ENCODE results near the gene AFF3.
A peak's percentile ranks its signal among the peaks of the same experiment; 100 is the strongest.

The AFF3 gene

GRCh38 chr2:99877963-99878362, 264.4 kb downstream of the AFF3 start:
- no peak for DNase-seq

DNA sequence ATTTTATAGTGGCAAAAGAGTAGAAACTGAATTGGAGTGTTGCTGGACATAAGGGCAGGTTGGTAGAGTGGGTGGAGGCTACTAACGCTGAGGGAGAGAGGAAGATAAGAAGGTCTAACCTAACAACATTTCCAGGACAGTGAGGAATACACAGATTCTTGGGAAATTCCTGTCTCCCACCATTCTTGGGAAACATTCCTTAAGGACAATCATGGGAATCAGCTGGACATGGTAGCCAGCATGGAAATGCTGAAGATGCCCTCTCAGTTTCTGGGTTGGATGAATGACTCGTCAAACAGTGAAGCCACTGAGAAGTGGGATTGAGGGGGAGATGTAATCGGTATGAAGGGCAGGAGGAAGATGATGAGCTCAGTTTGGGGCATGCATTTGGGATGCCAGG, 265.4 kb downstream of the AFF3 start:
- no peak for DNase-seq

DNA sequence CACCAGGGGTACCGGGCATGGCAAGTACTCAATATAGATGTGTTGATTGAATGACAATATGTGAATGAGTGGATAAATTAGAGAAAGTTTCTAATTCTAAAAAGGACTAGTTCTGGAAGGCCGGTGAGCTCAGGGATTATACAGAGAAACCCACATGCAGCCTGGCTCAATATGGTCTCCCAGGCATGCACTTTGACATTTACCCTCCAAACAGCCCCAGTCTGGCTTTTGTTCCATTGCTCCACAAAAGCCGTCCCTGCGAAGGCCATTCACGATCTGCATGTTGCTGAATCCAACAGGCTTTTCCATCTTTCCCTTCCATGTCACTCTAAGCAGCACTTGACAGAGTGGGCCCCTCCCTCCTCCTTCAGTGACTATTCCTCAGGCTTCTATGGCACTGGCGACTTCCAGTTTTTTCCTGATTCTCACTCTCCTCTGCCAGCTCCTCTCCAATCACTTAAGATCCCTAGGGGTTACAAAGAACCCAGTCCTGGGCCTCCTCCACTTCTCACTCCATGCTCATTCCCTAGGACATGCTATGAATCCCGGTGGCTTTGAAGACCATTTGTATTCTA, 266.7 kb downstream of the AFF3 start:
- DNase-seq: no peak

GRCh38 chr2:99868260-99868659, 274.1 kb downstream of the AFF3 start:
- DNase-seq: no peak

- peak; percentile 3 for DNase-seq
Observed at GRCh38 chr2:99867770-99868169, 274.6 kb downstream of the AFF3 start.

DNA sequence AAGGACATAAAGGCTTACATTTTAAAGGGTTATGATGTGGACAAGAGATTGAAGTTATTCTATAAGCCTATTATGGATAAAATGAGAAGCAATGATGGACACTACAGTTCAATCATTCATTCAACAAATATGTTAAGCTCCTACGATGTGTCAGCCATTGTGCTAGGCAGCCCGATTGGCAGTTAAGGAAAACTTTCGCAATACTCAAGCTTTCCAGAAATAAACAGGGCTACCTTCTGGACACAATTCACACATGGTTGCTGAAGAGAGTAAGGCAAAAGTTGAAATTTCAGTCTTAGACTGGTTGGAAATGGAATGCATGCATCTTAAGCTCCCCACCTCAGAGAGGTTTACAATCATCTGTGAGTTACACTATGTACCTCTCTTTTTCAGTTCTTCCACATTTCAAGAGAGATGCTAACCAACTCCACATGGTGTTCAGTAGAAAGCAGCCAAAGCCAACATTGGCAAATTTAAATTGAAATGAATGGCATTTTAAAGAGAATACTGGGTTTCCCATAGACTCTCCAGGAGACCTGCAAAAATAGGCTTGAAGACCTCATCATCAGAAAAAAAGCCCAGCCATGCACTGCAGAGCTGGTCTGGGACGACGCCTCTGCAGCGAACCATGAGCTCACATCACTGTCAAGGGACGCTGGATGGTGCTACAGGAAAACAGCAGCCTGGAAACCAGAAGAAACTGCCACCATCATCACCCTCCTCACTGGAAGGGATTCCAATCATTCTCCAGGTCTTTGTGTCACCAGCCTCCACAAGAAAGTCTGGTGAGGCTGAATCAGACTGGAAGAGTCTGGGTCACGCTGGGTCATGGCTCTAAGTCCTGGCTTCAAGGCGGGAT, 276.3 kb downstream of the AFF3 start:
- no peak for DNase-seq

- no peak for DNase-seq
Observed at GRCh38 chr2:99864561-99865553, 277.5 kb downstream of the AFF3 start.

DNA sequence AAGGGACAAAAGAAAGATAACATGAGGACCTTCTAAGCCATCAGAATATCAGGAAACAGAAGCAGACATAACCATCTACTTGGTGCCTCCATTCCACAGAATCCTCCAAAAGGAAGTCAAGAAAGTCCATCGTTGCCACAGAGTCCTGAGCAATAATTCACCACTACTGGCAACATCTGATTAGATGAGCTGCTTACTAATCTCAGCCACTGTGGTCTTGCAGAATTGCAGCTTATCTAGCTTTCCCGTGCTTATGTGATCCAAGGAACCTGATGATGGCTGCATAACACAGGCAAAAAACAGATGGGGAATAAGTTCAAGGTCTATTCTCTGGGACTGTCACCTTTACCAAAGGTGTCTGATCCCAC, 278.5 kb downstream of the AFF3 start:
- no peak for DNase-seq

DNA sequence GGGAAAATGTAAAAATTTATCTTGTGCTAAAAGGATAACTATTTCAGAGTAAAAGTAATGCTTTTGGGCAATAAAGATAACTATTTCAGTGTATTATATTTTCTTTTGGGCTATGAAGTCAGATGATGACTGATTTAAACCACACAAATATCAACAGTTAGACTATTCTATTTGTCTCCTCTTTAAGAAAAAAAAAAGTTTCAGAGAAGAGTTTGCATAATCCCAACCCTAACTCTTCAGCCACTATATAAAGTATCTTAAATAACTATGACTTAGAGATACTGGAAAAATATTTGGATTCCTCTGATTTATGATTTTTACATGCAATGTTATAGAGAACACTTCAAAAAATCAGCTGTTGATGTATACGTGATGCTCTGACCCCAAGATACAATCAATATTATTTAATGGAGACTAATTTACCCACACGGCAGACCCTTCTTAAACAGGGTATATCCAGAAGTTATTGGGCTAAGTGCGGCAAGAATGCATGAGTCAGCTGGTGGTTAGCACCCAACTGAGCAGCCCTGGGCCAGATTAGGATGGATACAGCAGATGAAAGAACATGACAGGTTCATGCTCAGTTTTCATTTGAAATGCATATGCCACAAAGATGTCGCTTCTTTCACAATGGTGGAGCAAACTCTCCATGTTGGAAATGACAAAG, 279.0 kb downstream of the AFF3 start:
- no peak for DNase-seq

GRCh38 chr2:99862566-99862965, 279.8 kb downstream of the AFF3 start:
- no peak for DNase-seq

DNA sequence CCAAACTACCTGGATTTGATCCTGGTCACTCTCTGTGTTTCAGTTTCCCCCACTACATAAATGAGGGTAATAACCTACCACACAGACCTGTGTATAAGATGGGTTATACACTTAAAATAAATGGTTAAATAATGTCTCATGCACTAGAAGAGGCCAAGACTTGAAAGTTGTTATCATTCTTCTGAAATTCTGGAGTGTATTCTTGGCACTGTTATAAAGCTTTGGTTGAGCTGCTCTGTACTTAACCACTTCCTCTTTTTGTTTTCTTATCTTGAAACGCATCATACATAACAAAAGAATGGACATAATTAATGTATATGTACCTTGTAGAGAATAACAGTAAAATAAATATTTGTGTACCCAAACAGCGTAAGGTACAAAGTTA, 281.0 kb downstream of the AFF3 start:
- DNase-seq: no peak

GRCh38 chr2:99860720-99861375, 281.5 kb downstream of the AFF3 start:
- DNase-seq: no peak

DNA sequence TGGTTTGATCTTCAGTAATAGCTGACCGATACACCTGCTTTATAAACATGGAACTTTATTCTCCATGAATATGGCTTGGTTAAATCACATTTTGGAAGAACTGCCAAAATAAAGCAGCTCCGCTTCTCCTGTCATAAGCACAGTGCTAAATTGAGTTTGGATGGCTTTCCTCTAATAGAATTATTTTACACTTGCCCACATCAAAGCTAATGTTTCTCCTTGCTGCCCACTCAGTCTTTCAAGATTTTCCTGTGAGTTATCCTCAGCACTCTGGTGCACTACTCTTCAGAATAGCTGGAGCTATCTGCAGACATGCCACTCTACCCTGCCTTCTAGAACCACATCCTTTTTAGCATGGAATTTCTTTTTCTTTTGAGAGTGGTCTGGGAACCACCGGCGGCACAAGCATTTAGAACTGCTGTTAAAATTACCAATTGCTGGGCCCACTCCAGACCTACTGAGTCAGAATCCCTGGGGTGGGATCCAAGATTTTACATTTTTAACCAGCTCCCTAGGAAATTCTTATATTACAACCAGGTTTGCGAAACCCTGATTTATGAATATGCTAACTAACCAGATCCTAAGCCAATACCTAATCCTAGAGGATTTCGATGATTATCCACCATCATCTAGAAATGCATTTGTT, 283.3 kb downstream of the AFF3 start:
- no peak for DNase-seq

DNA sequence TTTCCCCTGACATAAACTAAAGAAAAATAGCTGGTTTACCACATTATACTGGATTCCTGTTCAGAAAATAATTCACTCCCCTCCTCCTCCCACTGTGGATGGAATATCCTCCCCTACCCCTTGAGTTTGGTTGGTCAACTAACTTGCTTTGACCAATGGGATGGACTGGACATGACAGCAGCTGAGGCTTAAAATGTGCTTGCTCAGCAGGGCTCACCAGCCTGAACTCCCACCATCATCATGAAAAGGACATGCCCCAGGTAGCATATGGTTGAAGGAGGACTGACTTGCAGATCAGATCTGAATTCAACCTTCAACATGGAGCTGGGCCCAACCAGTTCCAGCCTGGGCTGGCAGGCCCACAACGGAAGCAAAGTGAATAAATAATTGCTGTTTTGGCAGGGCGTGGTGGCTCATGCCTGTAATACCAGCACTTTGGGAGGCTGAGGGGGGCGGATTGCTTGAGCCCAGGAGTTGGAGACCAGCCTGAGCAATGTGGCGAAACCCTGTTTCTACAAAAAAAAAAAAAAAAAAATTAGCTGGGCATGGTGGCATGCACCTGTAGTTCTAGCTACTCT, 284.4 kb downstream of the AFF3 start:
- DNase-seq: no peak

DNA sequence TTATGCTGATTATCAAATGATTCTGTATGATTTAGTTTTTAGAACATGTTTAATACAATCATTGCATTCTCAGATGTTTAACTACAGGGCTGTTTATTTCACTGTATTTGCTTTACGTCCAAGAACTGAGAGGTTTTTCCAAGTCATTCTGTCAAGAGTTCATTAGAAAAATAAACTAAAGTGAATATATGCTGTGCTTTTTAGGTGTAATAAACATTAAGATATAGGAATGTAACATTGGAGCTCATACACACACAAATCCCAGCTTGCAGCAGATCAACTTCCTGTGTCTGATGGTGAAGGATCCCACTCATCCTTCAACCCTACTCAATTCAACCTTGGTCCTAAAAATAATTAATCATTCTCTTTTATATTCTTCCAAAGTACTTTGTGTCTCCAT, 285.0 kb downstream of the AFF3 start:
- no peak for DNase-seq

DNA sequence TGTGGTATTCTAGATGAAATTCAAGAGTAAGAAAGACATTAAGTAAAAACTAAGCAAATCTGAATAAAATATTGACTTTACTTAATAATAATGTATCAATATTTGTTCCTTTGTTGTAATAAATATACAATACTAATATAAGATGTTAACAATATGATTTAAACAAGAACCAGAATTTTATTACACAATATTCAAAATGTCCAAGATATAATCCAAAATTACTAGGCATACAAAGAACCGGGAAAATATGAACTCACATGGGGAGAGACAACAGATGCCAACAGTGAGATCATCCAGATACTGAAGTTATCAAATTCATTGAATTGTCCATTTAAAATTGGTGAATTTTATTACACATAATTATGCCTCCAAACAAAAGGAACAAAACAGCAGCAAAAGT, 286.3 kb downstream of the AFF3 start:
- no peak for DNase-seq

DNA sequence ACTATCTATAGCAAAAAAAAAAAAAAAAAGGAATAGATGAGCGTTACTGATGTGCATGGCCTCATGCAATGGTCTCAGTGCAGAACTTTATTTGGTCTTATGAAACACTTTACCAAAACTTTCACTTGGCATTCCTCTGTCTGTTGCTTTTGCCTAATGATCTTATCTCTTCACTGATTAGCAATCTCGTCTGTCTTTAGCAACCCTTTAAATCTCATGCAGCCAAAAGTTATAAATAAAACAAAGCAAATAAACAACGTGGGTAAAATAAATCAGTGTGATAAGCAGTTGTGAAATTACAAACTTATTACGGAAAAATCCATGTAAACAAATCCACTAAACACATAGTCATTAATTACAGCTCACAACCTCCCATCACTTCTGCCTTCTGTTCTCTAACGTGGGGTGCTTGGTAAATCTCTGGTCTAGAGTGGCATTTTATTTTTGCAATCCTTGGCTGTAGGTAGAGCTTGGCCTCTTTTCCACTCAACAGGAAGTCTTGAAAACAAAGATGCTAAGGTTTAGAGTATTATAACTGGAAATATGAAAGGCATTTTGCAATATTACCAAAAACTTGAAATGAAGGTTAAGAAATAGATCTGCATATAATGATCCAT, 288.0 kb downstream of the AFF3 start:
- no peak for DNase-seq

DNA sequence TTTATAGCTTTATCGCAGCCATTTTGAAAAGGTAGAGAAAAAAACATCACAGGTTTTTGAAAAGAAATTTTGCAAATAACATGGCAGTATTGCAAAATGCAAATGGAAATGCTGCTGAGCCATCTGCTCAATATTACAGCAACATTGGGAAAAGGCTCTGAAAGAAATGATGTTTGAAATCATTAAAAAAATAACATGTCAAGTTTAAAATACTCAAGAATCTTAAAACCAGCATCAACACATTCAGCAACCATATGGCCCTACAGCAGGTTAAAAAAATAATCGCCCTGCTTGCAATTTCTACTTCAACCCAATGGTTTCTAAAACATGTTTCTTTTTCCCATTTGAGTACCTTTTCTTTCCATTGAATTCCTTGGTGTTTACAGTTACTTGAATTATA, 289.4 kb downstream of the AFF3 start:
- DNase-seq: no peak

DNA sequence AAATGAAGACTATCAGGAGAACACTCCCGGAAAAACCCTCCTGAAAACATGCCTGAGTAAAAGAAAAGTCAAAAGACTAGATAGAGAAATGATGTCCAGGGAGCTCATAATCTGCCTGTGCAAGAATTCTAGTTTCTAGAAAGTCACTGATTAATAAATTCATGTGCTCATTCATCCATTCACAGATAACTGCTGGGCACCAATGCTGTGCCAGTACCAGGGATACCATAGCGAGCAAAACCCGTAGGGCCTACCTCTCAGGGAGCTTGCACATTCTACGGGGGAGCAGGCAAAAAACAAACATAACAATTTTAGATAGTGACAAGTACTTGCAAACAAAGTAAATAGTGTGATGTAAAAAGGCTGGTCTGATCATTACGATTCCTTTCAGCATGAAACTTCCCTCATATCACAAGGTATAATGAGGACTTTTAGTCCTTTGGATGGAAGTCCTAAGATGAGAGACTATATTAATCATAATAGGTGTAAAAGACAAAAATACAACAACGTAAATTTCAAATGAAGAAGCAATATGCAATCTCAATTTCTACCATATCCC, 289.9 kb downstream of the AFF3 start:
- no peak for DNase-seq

- no peak for DNase-seq
Observed at GRCh38 chr2:99851811-99852210, 290.6 kb downstream of the AFF3 start.

DNA sequence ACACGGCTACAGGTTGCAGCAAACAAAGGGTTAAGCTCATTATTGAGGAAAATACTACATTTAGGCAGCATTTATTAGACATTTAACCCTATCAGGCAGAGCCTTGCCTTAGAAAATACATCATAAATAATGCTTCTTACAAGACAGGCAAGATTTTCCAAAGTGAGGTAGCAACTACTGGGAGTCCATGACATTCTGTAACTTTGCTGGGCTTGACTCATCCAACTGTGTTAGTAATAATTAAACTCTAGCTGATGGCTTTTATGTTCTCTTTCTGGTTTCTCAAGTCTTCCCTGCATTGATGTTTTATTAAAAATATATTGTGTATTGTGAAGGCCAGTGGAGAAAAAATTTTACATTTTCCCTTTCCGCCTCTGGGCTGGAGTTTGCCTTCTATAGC, 291.3 kb downstream of the AFF3 start:
- no peak for DNase-seq
